ENCODE measurements around the gene KIF17.
A peak's percentile ranks its signal among the peaks of the same experiment; 100 is the strongest.

KIF17 gene

GRCh38 chr1:20723159-20723536, 5.3 kb upstream of the KIF17 start:
- Histone ChIP-seq H3K23ac (ENCODE audit: low read depth, low read length, poor library complexity) (peak overlapping the region; percentile 89), H3K9ac (ENCODE audit: low read depth, low read length, poor library complexity) (no peak overlapping the region), H3K4ac (ENCODE audit: low read length) (no peak overlapping the region), H3K4me3 (ENCODE audit: low read length in 2 of 2) (no peak overlapping the region), H3K27ac (replicated peaks; ENCODE audit: low read length) (no peak overlapping the region), H2BK15ac (ENCODE audit: low read length) (no peak overlapping the region), H3K4me1 (ENCODE audit: control insufficient read depth in 2 of 2, insufficient read depth in 1 of 2, low read depth in 1 of 2, low read length in 2 of 2) (peaks cover 0 to 2% of the 10 kb centered on the region in 2 donors), H3K4me2 (ENCODE audit: insufficient read depth, low read length, poor library complexity, severe bottlenecking) (no peak overlapping the region), H2BK12ac (ENCODE audit: low read length) (no peak overlapping the region), H4K91ac (ENCODE audit: low read depth, low read length, poor library complexity) (no peak overlapping the region), H2BK120ac (ENCODE audit: low read depth, low read length) (no peak overlapping the region), H3K27me3 (ENCODE audit: control insufficient read depth in 3 of 3, insufficient read depth in 3 of 3, low read depth in 1 of 3, low read length in 3 of 3) (peaks cover 0 to 6% (median 0%) of the 10 kb centered on the region in 3 experiments), H2AK5ac (ENCODE audit: low read depth, low read length) (no peak overlapping the region), H3K14ac (ENCODE audit: low read length) (no peak overlapping the region), H2AFZ (ENCODE audit: low read length) (no peak overlapping the region), H4K8ac (ENCODE audit: low read depth, low read length) (no peak overlapping the region), H3K79me1 (ENCODE audit: low read depth, low read length) (peaks cover 6% of the 10 kb centered on the region), H3K18ac (ENCODE audit: low read length) (no peak overlapping the region), H2BK5ac (ENCODE audit: low read length) (peak overlapping the region; percentile 53), H3K9me3 (replicated peaks in 1 of 2; ENCODE audit: control insufficient read depth in 2 of 2, insufficient read depth in 1 of 2, low read depth in 1 of 2, low read length in 2 of 2) (no peaks in the 10 kb centered on the region), H3K36me3 (replicated peaks in 1 of 2; ENCODE audit: control insufficient read depth in 2 of 2, insufficient read depth in 2 of 2, low read length in 2 of 2) (peaks cover 0 to under 1% of the 10 kb centered on the region in 2 donors)
- DNase-seq (ENCODE audit: low spot score), result no peak
- no CpG with 5 or more reads among the region's 4 CpGs for WGBS, 2 donors (ENCODE audit: extremely low coverage in 2 of 2, insufficient read length in 2 of 2, insufficient replicate concordance in 1 of 2)

DNA sequence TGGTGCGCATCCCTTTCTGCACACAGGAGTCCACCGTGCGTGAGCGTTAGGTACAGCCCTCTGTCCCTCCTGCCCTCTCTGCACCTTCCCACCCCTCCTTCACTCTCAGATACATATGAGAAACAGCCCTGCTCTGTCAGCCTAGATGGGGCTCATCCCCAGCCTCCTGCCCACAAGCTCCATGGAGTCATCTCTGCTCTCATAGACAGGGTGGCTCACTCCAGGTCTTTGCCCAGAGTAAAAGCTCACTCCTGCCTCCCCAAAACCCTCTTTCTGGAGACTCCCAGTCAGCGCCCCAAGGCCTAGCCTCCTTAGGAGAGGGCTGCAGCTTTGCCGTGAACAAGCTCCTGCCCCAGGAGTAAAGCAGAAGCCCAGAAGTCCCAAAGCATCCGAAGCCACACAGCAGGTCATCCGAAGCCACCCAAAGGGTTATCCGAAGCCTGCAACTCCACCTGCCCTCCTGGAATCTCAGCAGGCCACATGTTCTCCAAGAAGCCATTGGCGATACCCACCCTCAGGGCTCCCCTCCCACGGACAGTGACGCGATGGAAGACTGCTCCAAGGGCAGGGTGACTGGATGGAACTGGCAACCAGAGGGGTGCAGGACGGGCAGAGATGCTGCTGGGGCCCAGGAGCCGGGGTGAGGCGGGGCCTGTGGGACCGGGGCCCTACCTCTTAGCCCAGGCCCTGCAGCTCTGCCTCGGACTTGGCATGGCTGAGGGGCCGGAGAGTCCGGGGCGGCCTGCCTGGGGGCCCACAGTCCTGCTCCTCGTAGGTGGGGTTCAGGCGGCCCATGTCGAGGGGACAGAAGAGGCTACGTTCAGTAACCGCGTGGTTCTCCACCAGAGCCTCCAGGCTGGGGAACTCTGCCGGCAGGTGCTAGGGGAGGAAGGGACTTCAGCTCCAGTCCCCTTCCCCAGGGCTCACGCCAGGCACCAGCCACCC, 3.6 kb upstream of the KIF17 start:
- no peak for DNase-seq (ENCODE audit: low spot score)
- Histone ChIP-seq H3K4me3 (ENCODE audit: low read length in 2 of 2) (no peak overlapping the region), H3K4ac (ENCODE audit: low read length) (no peak overlapping the region), H2BK12ac (ENCODE audit: low read length) (no peak overlapping the region), H3K18ac (ENCODE audit: low read length) (no peak overlapping the region), H2AFZ (ENCODE audit: low read length) (no peak overlapping the region), H2AK5ac (ENCODE audit: low read depth, low read length) (peak overlapping the region; percentile 32), H2BK5ac (ENCODE audit: low read length) (peak overlapping the region; percentile 60), H4K8ac (ENCODE audit: low read depth, low read length) (no peak overlapping the region), H2BK15ac (ENCODE audit: low read length) (peak overlapping the region; percentile 59), H3K4me1 (ENCODE audit: control insufficient read depth in 2 of 2, insufficient read depth in 1 of 2, low read depth in 1 of 2, low read length in 2 of 2) (peaks cover 0 to 1% of the 10 kb centered on the region in 2 donors), H4K91ac (ENCODE audit: low read depth, low read length, poor library complexity) (no peak overlapping the region), H3K36me3 (replicated peaks in 1 of 2; ENCODE audit: control insufficient read depth in 2 of 2, insufficient read depth in 2 of 2, low read length in 2 of 2) (no peaks in the 10 kb centered on the region), H3K23ac (ENCODE audit: low read depth, low read length, poor library complexity) (peak overlapping the region; percentile 89), H3K79me1 (ENCODE audit: low read depth, low read length) (peaks cover 7% of the 10 kb centered on the region), H3K4me2 (ENCODE audit: insufficient read depth, low read length, poor library complexity, severe bottlenecking) (no peak overlapping the region), H3K9ac (ENCODE audit: low read depth, low read length, poor library complexity) (no peak overlapping the region), H3K27me3 (ENCODE audit: control insufficient read depth in 3 of 3, insufficient read depth in 3 of 3, low read depth in 1 of 3, low read length in 3 of 3) (peaks cover 0 to 7% (median 0%) of the 10 kb centered on the region in 3 experiments), H2BK120ac (ENCODE audit: low read depth, low read length) (no peak overlapping the region), H3K27ac (replicated peaks; ENCODE audit: low read length) (no peak overlapping the region), H3K9me3 (replicated peaks in 1 of 2; ENCODE audit: control insufficient read depth in 2 of 2, insufficient read depth in 1 of 2, low read depth in 1 of 2, low read length in 2 of 2) (no peaks in the 10 kb centered on the region), H3K14ac (ENCODE audit: low read length) (no peak overlapping the region)
- WGBS, 2 donors (ENCODE audit: extremely low coverage in 2 of 2, insufficient read length in 2 of 2, insufficient replicate concordance in 1 of 2), result no CpG with 5 or more reads among the region's 29 CpGs

- H2AK5ac ChIP-seq (ENCODE audit: low read depth, low read length), result peak overlapping the region; percentile 42
- H3K36me3 ChIP-seq (replicated peaks in 1 of 2; ENCODE audit: control insufficient read depth in 2 of 2, insufficient read depth in 2 of 2, low read length in 2 of 2), result no peaks in the 10 kb centered on the region
- H2BK5ac ChIP-seq (ENCODE audit: low read length), result peak overlapping the region; percentile 60
- H3K4me3 ChIP-seq (ENCODE audit: low read length in 2 of 2), result no peak overlapping the region
- no peak overlapping the region for H4K91ac ChIP-seq (ENCODE audit: low read depth, low read length, poor library complexity)
- H3K9me3 ChIP-seq (replicated peaks in 1 of 2; ENCODE audit: control insufficient read depth in 2 of 2, insufficient read depth in 1 of 2, low read depth in 1 of 2, low read length in 2 of 2), result no peaks in the 10 kb centered on the region
- H3K27me3 ChIP-seq (ENCODE audit: control insufficient read depth in 3 of 3, insufficient read depth in 3 of 3, low read depth in 1 of 3, low read length in 3 of 3), result peaks cover 0 to 7% (median 0%) of the 10 kb centered on the region in 3 experiments
- WGBS, 2 donors (ENCODE audit: extremely low coverage in 2 of 2, insufficient read length in 2 of 2, insufficient replicate concordance in 1 of 2), result no CpG with 5 or more reads among the region's 12 CpGs
- H3K18ac ChIP-seq (ENCODE audit: low read length), result no peak overlapping the region
- H3K79me1 ChIP-seq (ENCODE audit: low read depth, low read length), result peaks cover 2% of the 10 kb centered on the region
- H3K23ac ChIP-seq (ENCODE audit: low read depth, low read length, poor library complexity), result peak overlapping the region; percentile 23
- peaks cover 0 to 1% of the 10 kb centered on the region in 2 donors for H3K4me1 ChIP-seq (ENCODE audit: control insufficient read depth in 2 of 2, insufficient read depth in 1 of 2, low read depth in 1 of 2, low read length in 2 of 2)
- H3K27ac ChIP-seq (replicated peaks; ENCODE audit: low read length), result no peak overlapping the region
- no peak overlapping the region for H3K4me2 ChIP-seq (ENCODE audit: insufficient read depth, low read length, poor library complexity, severe bottlenecking)
- H3K14ac ChIP-seq (ENCODE audit: low read length), result no peak overlapping the region
- DNase-seq (ENCODE audit: low spot score), result no peak
- peak overlapping the region; percentile 74 for H3K9ac ChIP-seq (ENCODE audit: low read depth, low read length, poor library complexity)
- H3K4ac ChIP-seq (ENCODE audit: low read length), result no peak overlapping the region
- H2BK12ac ChIP-seq (ENCODE audit: low read length), result peak overlapping the region; percentile 66
- H2BK15ac ChIP-seq (ENCODE audit: low read length), result peak overlapping the region; percentile 59
- no peak overlapping the region for H2BK120ac ChIP-seq (ENCODE audit: low read depth, low read length)
- H2AFZ ChIP-seq (ENCODE audit: low read length), result no peak overlapping the region
- H4K8ac ChIP-seq (ENCODE audit: low read depth, low read length), result no peak overlapping the region
Observed at GRCh38 chr1:20720631-20721091, 2.9 kb upstream of the KIF17 start.

- Histone ChIP-seq H2BK5ac (ENCODE audit: low read length) (no peak overlapping the region), H3K4me1 (ENCODE audit: control insufficient read depth in 2 of 2, insufficient read depth in 1 of 2, low read depth in 1 of 2, low read length in 2 of 2) (peaks cover 0 to 1% of the 10 kb centered on the region in 2 donors), H3K9ac (ENCODE audit: low read depth, low read length, poor library complexity) (no peak overlapping the region), H3K4me2 (ENCODE audit: insufficient read depth, low read length, poor library complexity, severe bottlenecking) (no peak overlapping the region), H4K8ac (ENCODE audit: low read depth, low read length) (no peak overlapping the region), H2BK12ac (ENCODE audit: low read length) (no peak overlapping the region), H3K79me1 (ENCODE audit: low read depth, low read length) (peaks cover 2% of the 10 kb centered on the region), H2BK15ac (ENCODE audit: low read length) (no peak overlapping the region), H3K4ac (ENCODE audit: low read length) (no peak overlapping the region), H3K27ac (replicated peaks; ENCODE audit: low read length) (no peak overlapping the region), H3K18ac (ENCODE audit: low read length) (no peak overlapping the region), H3K14ac (ENCODE audit: low read length) (no peak overlapping the region), H3K9me3 (replicated peaks in 1 of 2; ENCODE audit: control insufficient read depth in 2 of 2, insufficient read depth in 1 of 2, low read depth in 1 of 2, low read length in 2 of 2) (no peaks in the 10 kb centered on the region), H3K23ac (ENCODE audit: low read depth, low read length, poor library complexity) (no peak overlapping the region), H3K4me3 (ENCODE audit: low read length in 2 of 2) (no peak overlapping the region), H3K36me3 (replicated peaks in 1 of 2; ENCODE audit: control insufficient read depth in 2 of 2, insufficient read depth in 2 of 2, low read length in 2 of 2) (no peaks in the 10 kb centered on the region), H2AK5ac (ENCODE audit: low read depth, low read length) (no peak overlapping the region), H4K91ac (ENCODE audit: low read depth, low read length, poor library complexity) (no peak overlapping the region), H2BK120ac (ENCODE audit: low read depth, low read length) (no peak overlapping the region), H2AFZ (ENCODE audit: low read length) (no peak overlapping the region), H3K27me3 (ENCODE audit: control insufficient read depth in 3 of 3, insufficient read depth in 3 of 3, low read depth in 1 of 3, low read length in 3 of 3) (peaks cover 0 to 7% (median 0%) of the 10 kb centered on the region in 3 experiments)
- DNase-seq (ENCODE audit: low spot score), result no peak
- no CpG with 5 or more reads among the region's 5 CpGs for WGBS, 2 donors (ENCODE audit: extremely low coverage in 2 of 2, insufficient read length in 2 of 2, insufficient replicate concordance in 1 of 2)
Observed at GRCh38 chr1:20719871-20720620, 2.2 kb upstream of the KIF17 start.
